GM18867 (cell line): ENCODE results near the gene TYK2.
"Not testable (repeated sequence)": the region's sequence is repeated elsewhere in the genome, so short reads cannot be mapped to it uniquely, and the experiment has no call there.

Source experiments
- ATAC-seq: cut with Tn5 transposase; IDR thresholded peaks from one replicate; pipeline ENCODE4 v1.9.1; 2021; ENCODE audit warnings: mild to moderate bottlenecking, moderate library complexity; ENCODE audit not compliant: unreplicated experiment

Gene TYK2

DNA sequence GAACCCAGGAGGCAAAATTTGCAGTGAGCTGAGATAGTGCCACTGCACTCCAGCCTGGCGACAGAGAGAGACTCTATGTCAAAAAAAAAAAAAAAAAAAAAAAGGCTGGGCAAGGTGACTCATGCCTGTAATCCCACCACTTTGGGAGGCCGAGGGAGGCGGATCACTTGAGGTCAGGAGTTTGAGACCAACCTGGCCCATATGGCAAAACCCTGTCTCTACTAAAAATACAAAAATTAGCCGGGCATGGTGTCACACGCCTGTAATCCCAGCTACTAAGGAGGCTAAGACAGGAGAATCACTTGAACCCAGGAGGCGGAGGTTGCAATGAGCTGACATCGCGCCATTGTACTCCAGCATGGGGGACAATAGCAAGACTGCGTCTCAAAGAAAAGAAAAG lies 43.6 kb downstream of the TYK2 start:
- ATAC-seq = not testable (repeated sequence)

DNA sequence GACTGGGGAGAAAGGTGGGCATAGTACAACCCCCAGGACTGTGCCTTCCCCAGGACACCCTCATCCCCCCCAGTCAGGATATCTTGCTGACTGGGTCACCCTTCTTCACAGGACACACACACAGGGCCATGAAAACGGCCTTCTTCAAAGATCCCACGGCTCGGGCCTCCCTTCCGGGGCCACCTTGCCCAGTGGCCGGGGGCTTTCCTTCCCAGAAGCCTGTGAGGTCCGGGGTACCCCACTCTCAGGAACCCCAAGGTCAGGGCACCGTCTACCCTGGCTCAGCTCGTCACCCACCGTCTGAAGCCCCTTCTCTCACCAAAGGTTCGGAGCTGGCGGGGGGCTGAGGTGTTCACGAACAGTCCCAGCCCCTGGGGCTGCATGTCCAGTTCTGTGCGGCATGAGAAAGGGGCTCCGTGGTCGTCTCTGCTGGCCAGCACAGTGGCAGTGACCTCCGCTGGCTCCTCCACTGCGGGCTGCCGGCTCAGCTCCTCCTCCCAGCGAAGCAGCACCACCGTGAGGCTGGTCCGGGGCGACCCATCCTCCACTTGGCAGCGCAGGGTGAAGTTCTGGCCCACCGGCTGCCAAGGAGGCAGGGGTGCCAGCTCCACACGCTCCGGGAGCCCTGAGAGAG lies 44.9 kb downstream of the TYK2 start:
- ATAC-seq = no peak

DNA sequence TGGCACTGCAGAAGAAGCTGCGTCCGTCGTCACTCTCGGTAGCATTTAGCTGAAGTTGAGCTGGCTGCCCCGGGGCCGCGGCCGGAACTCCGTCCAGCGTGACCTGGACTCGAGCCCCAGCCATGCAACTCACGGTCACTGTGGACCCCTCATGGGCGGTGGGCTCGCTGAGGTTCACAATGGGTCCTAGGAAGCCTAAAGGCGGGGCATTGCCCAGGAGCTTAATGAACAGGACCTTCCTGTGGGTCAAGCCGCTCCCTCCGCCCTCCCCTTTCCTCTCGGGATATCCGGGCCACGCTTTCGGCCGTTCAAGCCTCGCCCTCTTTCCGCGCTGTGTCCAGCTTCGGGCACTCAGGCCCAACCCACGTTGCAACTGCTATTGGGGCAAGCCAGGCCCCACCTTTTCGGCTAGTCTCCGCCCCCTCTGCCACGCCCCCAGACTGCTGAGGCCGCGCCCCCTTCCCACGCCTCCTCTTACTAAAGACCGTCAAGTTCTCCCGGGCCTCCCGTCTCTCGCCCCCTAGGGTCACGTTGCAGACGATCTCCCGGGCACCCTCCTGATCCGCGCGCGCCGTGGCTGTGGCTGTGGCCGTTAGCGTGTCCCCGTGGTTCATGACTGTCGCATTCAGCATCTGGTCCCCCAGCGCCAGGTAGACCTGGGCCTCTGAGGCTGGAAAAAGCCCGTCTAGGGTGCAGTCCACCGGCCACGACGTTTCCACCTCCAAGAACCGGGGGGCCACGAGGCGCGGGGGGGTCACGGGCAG lies 45.6 kb downstream of the TYK2 start:
- ATAC-seq = no peak

DNA sequence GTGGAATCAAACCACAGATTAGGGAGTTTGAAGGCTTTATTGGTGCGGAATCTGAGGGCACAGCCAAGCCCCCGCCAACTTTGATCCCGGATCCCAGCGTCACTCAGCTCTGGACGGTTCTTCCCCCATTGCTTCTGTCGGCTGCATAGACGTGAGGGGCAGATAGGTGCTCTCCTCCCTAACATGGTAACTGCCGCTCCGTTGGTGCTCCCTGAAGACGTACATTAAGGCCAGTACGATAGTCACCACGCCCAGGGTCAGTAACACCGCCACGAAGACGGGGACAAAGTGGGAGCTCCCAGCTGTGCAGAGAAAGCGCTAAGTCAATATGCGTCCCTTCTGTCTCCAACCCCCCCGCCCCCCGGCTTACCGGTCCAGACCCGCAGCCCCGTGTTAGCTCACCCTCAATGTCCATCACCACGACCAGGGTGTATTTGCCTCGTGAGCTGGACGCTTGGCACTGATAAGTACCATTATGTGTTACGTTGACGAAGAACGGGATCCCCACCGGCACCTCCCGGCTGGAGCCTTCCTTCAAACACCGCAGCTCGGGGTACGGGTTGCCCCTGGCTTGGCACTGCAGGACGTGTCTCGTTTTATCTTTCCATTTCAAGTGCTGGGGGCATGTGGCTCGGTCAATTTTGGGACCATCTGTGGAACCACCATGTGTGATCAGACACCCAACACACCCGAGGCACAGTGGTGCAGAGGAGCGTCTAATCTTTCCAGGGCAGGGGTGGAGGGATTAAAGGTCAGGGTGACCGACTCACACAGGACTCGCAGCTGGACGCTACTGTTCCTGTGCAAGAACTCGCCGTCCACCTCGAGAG lies 46.4 kb downstream of the TYK2 start:
- ATAC-seq = no peak

DNA sequence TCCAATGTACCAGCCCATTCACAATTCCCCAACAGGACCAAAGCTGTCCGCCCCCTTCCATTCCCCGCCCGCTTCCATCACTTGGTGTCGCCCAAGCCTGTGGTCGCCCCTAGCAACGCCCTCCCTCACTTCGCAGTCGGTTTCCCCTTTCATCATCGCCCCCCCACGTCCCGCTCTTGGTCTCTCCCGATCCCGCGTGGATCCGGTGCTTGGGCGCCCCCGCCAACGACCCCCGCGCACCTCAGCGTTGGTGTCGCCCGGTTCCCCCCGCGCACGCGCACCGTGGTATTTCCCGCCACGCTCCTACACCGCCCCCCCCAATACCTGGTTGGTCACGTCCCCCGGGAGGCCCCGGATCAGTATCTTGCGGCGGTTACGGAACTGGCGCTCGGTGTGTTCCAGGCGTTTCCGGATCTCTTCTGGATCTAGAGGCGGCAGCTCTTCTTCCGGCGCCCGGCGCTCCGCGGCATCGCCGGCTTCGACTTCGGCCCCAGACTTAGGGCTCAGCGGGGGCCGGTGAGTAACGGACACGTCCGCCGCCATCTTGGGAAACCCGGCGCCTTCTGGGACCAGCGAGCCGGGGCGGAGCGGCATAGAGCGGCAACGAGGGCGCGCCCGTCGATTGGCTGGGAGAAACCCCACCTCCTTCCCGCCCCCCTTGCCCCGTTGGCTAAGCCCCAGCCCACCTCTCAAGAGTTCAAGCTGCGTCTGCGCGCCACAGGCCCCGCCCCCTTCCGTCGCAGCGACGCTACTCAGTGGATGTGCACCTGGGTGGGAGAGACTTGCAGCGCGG lies 47.2 kb downstream of the TYK2 start, which contains the start of gene RAVER1:
RAVER1 (minus strand) TSS at position 565 of the 793 bp plus-strand sequence; CDS start at position 543, 22 bp downstream.
- peak; percentile 90 for ATAC-seq

DNA sequence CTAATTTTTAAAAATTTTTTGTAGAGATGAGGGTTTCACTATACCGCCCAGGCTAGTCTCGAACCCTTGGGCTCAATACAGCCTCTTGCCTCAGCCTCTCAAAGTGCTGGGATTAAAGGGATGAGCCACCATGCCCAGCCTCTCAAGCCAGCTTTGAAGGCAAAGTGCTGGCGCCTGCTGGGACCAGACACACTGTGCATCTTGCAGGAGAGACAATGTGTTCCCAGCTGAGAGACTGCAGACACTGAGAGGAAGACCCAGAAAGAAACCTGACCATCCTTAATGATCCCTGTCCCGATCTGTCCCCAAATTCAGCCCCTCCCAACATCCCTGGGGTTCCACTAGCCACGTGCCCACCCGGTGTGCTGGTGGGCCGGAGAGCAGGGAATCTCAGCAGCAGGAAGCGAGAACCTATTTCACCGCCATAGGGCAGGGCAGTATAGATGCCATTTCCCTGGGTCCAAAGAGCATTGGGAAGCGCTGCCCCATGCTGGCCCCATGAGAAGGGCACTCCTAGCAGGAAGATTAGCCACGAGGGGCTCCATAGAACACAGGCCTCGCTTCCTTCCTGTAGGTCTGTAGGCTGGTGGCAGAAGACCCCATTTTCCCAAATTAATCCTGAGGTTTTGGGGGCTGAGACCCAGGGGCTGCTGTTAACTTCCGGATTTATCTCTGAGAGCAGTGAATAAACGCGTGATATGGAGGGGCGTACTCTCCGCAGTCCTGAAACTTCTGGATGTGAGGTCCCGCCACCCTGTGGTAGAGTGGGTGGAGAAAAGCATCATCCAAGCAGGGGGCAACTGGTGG lies 48.0 kb downstream of the TYK2 start:
- ATAC-seq = no peak

DNA sequence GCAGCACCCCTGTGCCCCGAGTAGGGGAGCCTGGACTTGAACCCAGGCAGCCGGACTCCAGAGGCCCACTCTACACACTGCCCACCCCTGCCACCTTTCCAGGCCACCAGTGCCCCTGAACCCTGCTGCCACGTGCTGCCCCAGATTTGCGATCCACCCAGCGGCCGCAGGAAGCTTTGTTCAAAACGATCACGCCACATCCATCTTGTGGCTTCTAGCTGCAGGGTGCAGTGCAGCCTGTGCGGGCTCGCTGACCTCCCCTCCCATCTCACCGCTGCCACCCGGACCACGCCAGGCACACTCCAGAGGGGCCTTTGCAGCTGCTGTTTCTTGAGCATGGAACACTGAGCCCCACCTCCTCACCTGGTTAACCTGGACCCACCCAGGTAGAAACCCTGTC lies 50.8 kb downstream of the TYK2 start:
- no peak for ATAC-seq

DNA sequence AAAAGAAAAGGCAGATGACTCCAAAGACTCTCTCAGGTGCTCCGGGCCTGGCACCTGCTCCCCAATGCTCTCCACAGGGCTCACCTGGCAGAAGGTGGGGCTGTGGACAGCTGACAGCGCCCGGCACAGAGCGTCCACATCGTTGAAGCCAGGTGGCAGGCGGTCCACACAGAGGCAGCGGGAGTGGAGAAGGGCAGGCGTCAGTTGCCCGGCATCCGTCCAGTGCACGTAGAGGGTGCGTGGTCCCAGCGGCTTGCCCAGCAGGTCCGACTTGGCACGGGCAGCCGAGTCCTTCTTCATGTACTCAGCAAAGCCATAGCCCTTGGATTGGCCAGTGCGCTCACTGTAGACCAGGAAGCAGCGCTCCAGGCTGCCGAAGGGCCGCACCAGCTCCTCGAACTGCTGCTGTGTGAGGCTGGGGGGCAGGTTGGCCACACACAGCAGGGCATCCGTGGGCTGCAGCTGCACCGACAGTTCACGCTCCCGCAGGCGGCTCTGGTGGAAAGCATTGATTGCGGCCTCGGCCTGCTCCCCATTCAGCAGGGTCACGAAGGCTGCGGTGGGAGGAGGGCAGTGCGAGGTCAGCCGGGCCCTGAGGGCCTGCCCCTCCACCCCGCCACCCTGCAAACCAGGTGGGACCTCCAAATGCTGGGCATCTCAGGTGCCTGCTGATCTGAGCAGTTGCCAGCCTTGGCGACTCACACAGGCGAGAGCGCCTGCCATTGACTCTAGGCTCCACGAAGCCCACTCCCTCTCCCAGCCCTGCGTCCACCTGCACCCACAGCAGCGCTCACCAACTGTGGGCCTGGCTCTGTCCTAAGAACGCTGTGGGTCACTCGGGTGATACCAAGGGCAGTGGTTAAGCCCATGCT lies 51.6 kb downstream of the TYK2 start:
- no peak for ATAC-seq

DNA sequence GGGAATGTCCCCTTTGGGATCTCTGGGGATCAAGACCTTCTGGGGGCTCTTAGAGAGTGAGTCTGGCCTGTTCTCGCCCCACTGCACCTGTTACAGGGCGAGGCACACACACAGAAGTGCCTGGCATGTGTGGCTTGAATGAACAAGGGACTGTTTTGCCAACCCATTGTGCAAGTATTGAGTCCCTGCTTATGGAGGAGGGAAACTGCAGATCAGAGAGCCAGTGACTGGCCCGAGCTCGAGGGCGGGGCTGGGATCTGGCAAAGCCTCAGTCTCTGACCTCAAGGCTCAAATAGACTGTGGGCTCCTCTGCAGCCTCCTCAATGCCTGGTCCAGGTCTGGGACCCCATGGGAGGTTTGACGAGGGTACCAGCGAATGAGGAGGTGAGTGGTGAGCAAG lies 52.6 kb downstream of the TYK2 start:
- no peak for ATAC-seq

DNA sequence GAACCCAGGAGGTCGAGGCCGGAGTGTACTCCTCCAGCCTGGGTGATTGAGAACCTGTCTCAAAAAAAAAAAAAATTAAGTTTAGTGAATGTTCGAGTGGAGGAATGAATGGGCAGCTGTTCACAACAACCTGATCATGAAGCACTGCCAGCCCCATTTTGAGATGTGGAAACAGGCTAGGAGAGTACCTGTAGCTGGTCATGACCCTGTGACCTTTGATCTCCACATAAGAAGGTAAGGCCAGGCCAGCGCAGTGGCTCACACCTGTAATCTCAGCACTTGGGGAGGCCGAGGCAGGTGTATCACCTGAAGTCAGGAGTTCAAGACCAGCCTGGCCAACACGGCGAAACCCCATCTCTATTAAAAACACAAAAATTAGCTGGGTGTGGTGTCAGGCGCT lies 54.6 kb downstream of the TYK2 start:
- no peak for ATAC-seq

DNA sequence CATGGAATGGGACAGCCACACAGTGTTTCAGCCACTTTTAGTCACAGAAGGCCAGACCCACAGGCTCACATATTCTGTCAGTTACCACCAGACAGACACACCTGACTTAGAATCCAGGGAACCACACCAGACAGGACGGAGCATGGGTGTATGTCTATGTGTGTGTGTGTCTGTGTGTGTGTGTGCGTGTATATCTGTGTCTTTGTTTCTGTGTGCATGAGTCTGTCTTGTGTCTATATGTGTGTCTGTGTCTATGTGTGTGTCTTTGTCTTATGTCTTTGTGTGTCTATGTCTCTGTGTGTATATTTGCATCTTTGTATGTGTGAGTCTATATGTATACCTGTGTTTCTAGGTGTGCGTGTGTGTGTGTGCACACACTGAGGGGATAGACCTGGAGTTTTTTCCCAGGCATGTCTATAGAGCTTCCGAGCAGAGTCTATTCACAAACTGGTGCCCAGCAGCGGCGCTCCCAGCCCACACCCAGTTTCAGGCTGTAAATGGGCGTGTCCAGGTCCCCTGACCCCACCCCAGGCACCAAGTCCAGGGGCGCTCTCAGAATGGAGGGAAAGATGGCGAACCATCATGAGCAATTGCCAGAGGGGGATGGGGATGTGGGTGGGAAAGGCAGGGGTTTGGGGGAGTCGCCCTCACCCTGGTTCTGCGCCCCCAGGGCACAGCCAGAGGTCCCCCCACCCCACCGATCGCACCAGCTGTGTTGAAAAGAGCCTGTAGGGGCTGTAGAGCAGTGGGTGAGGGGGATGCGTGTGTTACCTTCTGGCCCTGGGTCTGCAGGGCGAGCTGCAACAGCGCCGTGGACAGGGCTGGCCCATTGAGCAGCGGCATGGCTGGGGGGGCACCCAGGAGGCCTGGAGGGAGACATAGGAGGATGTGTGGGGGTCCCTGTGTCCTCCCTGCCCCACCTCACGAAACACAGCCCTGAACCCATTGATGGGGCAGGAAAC lies 58.2 kb downstream of the TYK2 start:
- ATAC-seq = no peak

DNA sequence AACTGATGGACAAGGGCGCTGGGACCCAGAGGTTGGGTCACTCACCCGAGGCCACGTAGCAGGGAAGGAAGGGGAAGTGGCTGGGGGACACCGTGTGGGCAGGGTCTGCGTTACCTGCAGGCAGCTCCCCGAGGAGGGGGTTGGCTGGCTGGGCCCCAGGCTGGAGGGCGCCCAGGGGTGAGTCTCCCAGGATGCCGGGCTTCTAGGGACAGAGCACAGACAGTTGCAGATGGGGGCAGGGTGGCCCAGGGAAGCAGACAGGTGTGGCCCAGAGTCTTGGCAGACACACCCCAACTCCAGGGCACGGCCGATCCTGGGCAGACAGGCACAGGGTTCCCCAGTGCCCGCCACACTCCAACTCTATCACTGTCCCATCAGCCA lies 59.0 kb downstream of the TYK2 start:
- ATAC-seq = no peak

DNA sequence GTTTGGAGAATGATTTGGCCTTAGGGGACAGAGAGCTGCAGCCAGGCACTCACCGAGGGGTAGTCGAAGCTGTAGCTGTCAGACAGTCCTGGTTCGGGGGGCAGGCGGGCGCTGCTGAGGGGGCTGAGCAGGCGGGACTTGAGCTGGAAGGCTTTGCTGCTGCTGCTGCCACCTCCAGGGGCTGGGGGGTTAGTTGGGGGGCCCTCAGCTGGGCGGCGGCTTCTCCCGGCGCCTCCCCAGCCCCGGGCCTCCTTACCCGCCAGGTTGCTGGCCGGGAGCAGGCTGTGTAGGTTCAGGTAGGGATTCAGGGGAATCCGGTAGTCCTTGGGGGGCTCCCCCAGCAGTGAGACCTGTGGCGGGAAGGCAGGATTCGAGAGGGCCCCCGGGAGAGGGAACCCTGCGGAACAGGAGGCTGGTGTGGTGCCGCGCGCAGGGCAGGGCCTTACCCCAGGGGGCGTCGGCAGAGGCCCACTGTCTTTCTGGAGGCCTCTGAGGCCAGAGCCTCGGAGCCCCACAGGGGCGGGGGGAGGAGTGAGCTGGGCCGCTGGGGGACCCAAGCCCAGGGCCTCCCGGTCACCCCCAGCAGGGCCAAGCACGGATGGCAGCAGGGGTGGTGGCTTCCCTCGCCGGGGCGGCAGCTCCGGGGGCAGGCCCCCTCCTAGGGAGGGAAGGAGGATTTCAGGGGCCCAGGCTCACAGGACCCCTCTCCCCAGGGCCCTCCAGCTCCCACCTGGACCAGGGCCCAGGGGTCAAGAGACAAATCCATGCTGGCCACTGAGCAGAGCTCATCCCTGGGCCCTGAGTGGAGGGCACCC lies 59.6 kb downstream of the TYK2 start:
- no peak for ATAC-seq

DNA sequence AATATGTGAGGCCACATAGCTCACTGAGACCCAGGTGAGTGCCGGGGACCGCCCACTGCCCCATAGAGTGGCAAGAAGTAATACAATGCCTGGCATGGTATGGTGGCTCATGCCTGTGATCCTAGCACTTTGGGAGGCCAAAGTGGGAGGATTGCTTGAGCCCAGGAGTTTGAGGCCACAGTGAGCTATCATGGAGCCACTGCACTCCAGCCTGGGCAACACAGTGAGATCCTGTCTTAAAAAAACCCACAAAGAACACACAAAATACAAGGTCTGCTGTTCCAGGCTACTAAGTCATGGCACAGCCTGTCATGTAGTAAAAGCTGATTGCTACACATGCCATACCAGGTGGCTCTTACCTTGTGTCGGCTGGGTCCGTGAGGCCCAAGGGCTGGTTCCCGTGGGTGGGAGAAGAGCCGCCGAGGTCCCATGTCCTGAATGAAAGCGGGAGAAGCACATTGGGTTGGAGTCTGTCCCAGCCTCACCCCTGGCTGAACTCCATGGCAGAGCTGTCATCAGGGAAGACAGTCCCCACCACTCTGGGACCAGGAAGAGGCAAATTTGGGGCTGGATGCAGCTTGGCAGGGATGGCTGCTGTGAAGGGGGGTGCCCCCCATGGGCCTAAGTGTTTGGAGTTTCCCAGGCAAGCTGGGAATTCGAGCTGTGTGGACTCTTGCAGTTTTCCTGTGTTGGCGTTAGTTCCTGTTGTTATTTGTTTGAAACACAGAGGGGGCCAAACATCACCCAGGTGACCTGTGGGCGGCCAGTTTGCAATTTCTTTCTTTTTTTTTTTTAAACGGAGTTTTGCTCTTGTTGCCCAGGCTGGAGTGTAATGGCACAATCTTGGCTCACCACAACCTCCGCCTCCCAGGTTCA lies 61.3 kb downstream of the TYK2 start:
- no peak for ATAC-seq

DNA sequence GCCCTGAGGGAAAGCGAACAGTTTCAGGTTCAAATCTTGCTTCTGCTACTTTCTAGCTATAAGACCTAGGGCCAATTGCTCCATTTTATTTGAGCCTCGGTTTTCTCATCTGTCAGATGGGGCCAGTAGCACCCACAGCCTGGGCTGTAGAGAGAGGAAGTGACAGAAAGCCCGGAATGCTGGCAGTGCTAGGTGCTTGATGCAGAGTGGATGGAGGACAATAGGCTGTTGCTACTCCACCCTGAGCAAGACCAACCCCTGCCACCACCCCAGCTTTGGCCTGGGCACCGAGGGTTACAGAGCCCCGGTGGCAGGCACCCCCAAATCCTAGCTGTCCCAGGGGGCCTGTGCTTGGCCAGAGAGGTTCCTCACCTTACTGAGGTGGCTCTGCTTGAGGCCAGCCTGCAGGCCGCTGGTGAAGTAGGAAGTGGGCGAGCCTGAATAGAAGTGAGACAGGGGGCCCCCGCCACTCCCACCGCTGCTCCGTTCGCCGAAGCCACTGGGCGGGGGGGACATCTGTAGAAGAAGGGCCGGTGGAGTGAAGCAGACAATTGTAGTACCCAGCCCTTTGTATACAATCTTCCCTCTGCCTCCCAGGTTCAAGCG lies 62.4 kb downstream of the TYK2 start:
- ATAC-seq = no peak
